Endometrium (tissue), 2 donors: ENCODE measurements around the gene SPEM3.

Source experiments
- FAIRE-seq: peaks from 2 replicates; lab custom pipeline; 2012; peaks lifted over from hg19 to GRCh38; lab: Jason Lieb, UNC
- donor health status: control.
- donor health status: control.

The SPEM3 gene

GRCh38 chr17:7421186-7421585 lies 7.5 kb upstream of the SPEM3 start:
- no peak for FAIRE-seq

DNA sequence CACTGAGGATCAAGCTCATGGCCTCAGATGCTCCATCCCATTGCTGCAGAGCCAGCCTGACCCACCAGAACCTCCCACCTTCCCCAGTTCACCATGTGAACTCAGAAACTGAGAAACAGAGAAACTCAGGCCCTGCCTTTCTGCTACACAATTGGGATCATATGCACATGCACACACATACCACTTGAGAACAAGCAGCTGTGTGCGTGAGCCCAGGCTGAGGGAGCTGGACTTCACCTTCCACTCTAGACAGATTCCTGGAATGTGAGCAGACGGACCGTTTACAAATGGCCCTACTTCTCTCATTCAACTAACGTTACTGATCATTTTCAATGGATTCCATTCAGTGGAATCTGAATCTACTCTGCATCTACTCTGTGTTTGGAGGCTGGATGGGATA lies 5.0 kb upstream of the SPEM3 start:
- FAIRE-seq = no peak

GRCh38 chr17:7425316-7425715 lies 3.3 kb upstream of the SPEM3 start, which contains the start of gene SPEM2:
Gene SPEM2, plus strand, starts transcription at chr17:7425616. Its CDS starts 73 bp downstream, at chr17:7425689.
- no peak for FAIRE-seq

DNA sequence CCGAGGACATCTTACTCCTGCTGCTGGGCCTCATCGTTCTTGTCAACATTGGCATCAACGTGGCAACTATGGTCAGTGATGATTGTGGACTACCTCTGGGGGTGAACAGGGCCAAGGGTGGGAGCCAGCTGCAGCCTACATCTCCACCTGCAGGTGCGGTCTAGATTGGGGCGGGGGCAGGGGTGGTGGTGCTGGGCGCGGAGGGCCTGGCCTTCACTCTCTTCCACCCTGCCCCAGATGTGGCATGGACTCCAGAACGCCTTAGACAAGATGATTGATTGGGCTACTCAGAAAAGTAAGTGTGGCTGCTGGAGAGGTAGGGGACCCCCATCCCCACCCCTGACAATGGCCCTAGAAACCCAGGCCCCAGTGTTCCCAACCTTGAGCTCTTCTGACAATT lies 2.9 kb upstream of the SPEM3 start:
- no peak for FAIRE-seq

DNA sequence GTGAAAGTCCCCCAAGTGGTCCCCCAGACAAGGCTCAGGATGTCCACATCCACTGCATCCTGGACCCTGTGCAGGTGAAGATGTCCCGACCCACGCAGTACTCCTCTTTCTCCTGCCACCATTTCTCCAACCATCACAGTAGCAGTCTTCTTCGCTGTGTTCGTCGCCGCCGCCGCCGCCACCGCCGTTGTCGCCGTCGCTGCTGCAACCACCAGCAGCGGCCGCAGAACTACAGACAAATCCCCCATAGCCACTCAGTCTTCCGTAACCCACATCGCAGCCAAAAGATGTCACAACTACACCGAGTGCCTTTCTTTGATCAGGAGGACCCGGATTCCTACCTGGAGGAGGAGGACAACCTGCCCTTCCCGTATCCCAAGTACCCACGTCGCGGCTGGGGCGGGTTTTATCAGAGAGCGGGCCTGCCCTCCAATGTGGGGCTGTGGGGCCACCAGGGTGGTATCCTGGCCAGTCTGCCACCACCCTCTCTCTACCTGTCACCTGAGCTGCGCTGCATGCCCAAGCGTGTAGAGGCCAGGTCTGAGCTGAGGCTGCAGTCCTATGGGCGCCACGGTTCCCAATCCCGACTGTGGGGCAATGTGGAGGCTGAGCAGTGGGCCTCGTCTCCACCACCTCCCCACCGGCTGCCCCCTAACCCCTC lies 2.3 kb upstream of the SPEM3 start:
- FAIRE-seq = no peak

GRCh38 chr17:7426896-7427489 lies 1.7 kb upstream of the SPEM3 start:
- FAIRE-seq = no peak

- FAIRE-seq = no peak
Observed at GRCh38 chr17:7427549-7427948, 1.1 kb upstream of the SPEM3 start.

- FAIRE-seq = no peak
Observed at GRCh38 chr17:7429722-7430121, 1.1 kb downstream of the SPEM3 start.

DNA sequence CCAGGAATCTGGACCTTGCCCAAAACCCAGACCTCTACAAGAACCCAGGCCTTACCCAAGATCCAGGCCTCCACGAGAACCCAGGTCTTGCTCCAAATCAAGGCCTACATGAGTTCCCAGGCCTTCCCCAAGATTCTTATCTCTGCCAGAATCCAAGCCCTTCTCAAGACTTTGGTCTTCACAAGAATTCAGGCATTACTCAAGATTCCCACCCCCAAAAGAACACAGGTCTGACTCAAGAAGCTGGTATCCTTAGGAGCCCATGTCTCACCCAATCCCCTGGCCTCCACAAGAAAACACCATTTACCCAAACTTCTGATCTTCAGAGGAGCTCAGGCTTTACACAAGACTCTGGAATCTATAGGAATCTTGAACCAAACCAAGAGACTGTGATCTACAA lies 2.6 kb downstream of the SPEM3 start:
- FAIRE-seq = no peak

GRCh38 chr17:7432296-7432695 lies 3.6 kb downstream of the SPEM3 start:
- FAIRE-seq = no peak

- FAIRE-seq = no peak
Observed at GRCh38 chr17:7435676-7436555, 7.3 kb downstream of the SPEM3 start.

GRCh38 chr17:7436556-7437368 lies 8.1 kb downstream of the SPEM3 start:
- FAIRE-seq = no peak

DNA sequence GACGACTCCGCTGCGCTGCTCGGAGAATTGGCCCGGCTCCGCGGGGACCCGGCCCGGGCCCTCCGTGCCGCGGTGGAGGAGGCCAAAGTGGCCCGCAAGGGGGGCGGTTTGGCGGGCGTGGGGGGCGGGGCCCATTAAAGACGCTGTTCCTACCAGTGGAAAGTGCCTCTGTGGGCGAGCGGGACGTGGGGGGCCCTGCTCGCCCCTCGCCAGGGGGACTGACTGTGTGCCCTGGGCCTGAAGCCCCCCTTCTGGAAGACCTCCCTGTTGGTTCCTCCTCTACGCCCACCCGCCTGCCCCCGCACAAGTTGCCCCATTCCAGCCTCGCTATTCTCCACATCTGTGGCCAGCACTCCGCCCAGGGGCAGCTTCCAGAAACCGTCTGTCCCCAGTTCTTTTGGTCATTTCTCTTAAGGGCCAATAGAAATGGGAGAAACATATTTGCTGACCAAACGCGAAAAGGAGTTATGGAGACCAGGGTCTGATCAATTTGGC lies 8.8 kb downstream of the SPEM3 start:
- FAIRE-seq = no peak

- FAIRE-seq = no peak
Observed at GRCh38 chr17:7437950-7438614, 9.4 kb downstream of the SPEM3 start.

GRCh38 chr17:7438656-7439460 lies 10.2 kb downstream of the SPEM3 start:
- FAIRE-seq = no peak

- FAIRE-seq = no peak
Observed at GRCh38 chr17:7439462-7440112, 10.9 kb downstream of the SPEM3 start, which contains the start of gene FGF11. Gene FGF11, plus strand, starts transcription at chr17:7439512. Its CDS starts 109 bp downstream, at chr17:7439621.

GRCh38 chr17:7440113-7440833 lies 11.6 kb downstream of the SPEM3 start:
- FAIRE-seq = no peak

- FAIRE-seq = no peak
Observed at GRCh38 chr17:7440834-7441195, 12.2 kb downstream of the SPEM3 start.

DNA sequence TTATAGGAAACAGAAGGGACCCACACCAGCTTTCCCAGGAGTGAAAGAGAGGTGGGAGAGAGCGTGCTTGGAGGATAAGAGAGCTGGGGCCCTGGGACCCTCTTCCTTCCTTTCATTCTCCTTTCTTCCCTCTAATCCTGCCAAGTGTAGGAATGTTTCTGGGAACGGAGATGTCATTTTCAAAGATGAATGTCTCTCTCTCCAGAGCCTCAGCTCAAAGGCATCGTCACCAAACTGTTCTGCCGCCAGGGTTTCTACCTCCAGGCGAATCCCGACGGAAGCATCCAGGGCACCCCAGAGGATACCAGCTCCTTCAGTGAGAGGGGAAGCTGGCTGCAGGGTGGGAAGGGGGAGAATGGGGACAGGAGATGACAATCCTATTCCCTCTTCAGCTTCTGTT lies 12.6 kb downstream of the SPEM3 start:
- FAIRE-seq = no peak
